ENCODE measurements around the gene MATR3.

The MATR3 gene

DNA sequence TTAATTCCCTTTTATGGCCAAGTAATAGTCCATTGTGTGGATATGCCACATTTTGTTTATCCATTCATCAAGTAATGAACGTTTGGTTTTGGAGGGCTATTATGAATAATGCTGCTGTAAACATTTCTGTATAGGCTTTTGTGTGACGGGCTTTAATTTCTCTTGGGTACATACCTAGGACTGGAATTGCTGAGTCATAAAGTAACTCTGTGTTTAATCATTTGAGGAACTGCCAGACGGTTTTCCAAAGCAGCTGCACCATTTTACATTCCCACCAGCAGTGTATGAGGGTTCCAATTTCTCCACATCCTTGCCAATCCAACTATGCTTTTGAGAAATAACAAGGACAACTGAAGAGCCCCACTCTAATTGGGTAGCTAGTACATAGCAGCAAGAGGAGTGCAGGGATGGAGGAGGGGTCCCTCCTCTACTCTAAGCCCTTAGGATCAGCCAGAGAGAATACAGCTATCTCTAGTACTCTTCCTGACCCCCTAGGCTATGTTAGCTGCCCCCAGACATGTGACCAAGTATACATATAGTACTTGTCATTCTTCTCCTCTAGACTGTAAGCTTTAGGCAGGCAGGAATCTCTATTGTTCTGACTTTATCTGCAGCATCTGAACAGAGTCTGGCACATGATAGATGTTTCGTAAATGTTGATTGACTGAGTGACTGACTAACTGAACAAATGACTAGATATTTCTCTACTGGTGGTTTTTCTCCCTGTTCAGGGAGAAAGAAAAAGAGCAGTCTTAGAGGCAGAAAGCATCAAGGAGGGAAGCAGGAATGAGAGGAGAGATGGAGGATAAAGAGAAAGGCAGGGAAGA, 22.1 kb upstream of the MATR3 start:
- no peak for DNase-seq (ENCODE audit: low read depth in 2 of 2)

DNA sequence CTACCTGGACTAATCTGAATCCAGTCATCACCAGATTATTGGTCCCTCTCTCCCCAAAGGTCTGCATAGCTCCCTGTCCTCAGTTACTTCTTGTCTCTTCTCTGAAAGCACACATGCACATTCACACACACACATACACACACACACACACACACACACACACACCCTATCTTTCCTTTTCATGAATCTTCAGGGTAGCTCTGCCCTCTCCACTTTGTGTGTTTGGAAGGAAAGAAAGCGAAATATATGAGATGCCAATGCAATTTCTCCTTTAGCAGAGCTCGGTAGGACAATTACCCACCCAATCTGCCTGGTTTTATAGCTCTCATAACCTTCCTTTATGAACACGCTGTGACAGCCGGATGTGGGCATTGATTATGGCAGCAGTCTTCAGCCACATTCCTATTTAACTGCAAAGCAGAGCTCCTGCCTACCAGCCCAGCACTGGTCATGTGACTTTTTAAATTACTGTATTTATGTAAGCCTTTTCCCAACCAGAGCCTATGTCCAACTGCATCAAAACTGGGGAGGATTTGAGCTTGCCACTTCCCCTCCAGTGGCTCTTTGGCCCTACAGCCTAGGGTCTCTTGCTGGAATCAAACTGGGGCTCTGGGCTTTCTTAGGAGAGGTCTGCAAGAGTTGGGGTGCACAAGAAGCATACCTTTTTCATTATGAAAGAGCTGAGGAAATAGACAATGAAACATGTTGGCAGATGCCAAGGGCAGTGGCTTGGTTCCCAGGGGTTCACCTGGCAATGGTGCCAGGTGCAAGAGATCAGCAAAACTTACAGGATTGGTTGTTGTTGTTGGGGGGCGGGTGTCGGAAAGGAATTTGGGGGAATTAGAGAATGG, 20.8 kb upstream of the MATR3 start:
- DNase-seq (ENCODE audit: low read depth in 2 of 2), result no peak

DNA sequence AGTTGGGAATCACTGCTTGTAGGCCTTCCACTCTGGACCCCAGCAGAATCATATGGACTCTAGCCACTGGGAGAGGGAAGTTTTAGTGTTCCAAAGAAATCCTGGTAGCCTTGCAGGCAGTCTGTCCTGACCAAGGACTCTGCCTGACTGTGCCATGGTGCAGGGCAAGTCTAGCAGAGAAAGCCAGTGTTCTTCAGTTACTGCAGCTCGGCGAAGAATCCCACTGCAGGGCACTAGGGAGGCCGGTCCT, 20.3 kb upstream of the MATR3 start:
- DNase-seq (ENCODE audit: low read depth in 2 of 2), result no peak

DNA sequence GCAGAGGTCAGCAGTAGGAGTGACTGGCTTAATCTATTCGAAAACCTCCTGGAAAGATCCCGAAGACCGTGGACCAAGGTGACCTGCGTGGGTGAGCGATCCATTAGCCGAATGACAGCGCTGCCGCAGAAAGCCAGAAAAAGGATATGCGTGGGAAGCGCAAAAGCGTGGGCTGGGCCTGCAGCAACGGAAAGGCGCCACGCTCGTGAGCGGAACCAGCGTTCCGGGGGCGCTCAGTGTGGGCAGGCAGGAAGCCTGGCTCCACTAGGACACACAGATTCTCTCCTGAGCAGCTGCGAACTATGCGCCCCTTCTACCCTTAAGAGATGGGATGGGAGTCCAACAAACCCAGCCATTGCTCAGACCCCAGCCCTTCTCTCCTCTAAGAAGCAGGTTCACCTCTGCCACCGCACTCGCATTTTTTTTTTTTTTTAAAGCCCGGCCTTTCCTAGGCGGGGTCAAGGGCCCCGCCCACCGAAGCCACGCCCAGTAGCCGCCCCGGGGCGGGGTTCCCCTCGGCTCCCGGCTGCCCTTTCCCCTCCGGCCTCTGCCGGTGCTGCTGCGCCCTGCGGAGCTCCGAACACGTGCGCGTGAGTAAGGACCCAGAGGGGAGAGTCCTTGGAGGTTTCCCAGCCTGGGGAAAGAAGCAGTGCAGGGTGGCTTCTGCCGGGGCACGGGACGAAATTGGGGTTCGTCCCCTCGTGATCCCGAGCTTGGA, 19.8 kb upstream of the MATR3 start:
- peak; percentile 84 to 86 for DNase-seq (ENCODE audit: low read depth in 2 of 2)

DNA sequence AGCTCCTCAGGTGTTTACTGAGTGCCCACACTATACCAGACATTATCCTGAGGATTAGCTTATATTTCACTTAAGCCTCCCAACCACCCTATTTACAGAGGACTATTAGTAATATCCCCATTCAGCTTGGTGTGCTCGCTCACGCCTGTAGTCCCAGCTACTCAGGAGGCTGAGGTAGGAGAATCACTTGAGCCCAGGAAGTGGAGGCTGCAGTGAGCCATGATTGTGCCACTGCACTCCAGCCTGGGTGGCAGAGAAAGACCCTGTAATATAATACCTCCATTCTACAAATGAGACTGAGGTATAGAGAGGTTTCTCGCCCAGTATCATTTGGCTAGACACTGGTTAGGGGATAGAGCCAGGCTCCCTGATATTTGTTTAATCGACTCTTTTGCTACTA, 18.0 kb upstream of the MATR3 start:
- no peak for DNase-seq (ENCODE audit: low read depth in 2 of 2)

DNA sequence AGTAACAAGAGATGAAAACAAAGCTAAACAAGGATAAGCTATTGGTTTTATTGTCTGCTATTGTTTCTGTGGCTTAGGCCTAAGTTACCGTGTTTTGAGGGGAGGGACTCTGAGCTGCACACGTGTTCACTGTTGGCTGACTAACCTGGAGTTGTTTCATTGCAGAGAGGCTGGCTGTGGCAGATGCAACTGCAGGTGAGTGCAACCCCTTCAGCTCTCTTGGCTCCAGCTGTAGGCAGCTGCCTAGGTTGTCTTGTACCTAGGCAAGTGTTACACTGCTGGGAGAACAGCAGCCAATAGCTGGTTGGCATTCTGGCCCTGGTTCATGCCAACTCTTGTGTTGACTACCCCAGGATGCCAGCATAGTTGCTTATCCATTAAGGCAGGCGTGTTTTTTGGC, 17.6 kb upstream of the MATR3 start:
- DNase-seq (ENCODE audit: low read depth in 2 of 2), result no peak

DNA sequence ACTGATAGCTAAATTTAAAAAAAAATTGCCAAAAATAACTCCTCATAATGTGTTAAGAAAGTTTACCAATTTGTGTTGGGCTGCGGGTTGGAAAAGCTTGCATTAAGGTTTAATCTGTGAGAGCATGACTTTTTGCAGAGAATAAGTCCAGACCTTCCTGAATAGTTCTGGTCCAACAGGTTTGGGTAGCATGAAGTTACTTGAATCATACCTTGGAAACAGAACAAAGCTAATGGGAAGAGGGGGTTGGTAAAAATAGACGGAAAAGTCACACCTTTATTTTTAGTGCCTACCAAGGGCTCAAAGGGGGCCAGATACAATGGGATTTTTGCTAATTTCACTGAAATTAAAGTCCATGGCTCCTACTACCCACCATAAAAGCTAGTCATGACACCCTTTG, 17.1 kb upstream of the MATR3 start:
- DNase-seq (ENCODE audit: low read depth in 2 of 2), result no peak

DNA sequence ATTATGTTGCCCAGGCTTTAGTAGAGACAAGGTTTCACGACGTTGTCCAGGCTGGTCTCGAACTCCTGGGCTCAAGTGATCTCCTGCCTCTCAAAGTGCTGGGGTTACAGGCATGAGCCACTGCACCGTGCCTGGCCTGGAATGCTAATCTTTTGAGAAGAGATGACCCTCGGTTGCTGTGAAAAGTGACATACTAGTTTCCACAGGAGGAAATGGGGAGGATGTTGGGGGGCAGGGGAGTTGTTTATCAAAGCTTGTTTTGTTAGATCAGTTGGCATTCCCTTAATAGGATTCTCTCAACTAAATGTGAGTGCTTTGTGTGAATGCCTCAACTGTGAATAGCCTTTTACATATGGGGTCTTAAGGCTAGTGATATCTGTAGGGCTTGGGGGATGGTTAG, 16.4 kb upstream of the MATR3 start:
- no peak for DNase-seq (ENCODE audit: low read depth in 2 of 2)

DNA sequence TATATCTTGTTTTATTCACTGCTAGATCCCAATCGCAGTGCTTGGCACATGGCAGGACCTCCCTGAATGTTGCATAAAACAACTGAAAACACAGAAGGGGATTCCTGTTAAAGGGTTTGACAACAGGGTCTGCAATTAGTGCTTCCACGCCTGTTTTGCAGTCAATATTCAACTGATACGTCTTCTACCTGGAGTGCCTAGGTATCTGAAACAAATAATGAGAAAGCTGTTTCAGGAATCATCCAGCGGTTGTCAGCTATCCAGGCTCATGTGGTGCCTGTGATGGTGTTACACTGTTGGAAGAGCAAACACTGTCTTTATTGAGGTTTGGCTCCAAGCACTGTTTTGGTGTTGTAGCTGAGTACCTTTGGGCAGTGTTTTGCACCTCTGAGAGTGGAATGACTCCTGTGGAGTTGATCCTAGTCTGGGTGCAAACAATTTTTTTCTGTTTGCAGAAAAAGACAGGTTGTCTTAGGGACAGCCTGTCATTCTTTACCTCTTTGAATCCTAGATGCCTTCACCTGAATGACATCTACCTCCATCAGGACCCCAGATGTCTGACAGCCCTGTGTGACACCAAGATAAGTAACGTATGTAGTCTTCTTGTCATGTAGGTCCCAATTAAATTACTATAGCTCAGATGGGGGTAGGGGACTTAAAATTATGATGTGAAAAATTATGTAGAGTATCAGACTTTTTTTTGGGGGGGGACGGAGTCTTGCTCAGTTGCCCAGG, 14.8 kb upstream of the MATR3 start:
- DNase-seq (ENCODE audit: low read depth in 2 of 2), result no peak

DNA sequence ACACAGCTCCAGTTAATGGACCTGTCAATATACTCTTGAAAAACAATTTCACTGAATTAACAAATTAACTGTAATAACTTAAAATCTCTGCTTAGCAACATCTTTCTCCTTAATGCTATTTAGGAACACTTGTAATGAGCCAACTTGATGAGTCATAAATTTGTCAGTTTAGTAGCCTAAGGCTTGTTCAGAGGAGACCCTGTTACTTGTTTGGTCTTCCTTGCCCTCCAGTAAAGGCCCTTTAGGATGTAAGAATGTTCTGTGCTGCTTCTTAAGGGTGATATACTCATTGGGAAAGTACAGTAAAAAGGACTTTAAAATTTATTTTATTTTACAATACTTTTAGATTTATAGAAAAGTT, 11.4 kb upstream of the MATR3 start:
- no peak for DNase-seq (ENCODE audit: low read depth in 2 of 2)

DNA sequence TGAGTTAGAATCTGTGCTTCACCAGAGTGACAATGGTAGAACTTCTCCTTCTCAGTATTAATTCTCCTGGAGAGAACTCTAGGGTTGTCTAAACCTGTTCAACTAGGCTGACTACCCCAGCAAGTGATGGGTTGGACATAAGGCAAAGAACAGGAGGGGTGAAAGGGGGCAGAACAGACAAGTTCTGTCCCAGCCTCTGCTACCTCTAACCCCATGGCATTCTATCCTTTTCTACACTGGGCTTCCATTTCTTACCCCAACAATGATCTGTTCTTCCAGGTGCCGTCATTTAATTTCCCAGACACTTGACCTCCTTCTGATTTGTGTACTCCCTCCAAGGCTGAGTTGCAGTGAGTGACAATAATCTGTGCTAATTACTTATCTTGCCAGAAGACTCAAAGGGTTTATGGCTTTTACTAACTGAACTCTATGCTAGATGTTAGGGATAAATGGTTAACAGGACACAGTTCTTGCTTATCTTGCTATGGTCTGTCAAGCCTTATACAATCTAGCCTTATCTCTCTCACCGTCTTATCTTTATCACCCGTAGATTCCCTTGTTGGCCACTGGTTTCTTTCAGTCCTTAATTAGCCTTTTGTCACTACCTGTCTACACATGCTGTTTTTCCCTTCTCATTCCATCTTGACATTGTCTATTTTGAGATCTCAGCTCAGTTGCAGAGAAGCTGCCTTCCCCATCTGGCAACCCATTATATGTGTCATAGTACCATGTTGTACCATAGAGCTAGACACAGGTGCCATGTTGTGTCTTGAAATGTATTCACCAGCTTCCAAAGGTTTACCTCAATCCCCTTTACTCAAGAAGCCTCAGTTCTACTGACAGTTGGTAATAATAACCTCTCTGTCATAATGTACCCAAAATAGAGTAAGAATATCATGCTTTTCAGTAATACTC, 10.0 kb upstream of the MATR3 start:
- no peak for DNase-seq (ENCODE audit: low read depth in 2 of 2)

DNA sequence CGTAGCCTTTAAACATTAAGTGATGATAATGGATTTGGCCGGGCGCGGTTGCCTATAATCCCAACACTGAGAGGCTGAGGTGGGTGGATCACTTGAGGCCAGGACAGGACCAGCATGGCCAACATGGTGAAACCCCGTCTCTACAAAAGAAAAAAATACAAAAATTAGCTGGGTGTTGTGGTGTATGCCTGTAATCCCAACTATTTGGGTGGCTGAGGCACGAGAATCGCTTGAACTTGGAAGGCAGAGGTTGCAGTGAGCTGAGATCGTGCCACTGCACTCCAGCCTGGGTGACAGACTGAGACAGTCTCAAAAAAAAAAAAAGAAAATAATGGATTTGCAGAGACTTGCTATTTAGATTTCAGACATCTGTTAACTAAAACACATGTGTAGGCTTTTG, 9.2 kb upstream of the MATR3 start:
- no peak for DNase-seq (ENCODE audit: low read depth in 2 of 2)

DNA sequence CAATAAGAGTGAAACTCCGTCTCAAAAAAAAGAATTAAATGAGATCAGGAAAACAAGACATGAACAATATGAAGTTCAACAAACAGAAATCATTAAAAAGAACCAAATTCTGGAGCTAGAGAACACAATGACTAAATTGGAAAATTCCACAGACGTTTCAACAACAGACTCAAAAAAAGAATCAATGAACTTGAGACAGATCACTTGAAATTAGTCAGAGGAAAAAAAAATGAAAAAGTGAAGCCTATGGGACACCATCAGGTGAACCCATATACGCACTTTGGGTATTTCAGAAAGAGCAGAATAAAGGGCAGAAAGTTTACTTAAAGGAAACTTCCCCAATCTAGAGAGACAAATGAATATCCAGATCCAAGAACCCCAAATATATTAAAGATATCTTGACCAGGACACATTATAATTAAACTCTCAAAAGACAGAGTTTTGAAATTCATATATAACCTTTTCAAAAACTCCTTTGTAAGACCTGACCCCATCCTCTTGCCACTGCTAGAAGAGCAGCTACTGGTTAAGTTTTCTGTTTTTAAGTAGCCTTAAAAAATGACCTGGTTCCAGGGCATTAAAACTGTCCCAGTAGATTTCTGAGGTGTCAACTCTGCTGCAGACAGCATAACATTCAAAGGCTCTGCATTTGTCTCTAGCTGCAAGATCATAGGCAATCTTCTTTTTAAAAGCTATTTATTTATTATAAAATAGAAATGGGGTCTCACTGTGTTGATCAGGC, 7.7 kb upstream of the MATR3 start:
- DNase-seq (ENCODE audit: low read depth in 2 of 2), result no peak

DNA sequence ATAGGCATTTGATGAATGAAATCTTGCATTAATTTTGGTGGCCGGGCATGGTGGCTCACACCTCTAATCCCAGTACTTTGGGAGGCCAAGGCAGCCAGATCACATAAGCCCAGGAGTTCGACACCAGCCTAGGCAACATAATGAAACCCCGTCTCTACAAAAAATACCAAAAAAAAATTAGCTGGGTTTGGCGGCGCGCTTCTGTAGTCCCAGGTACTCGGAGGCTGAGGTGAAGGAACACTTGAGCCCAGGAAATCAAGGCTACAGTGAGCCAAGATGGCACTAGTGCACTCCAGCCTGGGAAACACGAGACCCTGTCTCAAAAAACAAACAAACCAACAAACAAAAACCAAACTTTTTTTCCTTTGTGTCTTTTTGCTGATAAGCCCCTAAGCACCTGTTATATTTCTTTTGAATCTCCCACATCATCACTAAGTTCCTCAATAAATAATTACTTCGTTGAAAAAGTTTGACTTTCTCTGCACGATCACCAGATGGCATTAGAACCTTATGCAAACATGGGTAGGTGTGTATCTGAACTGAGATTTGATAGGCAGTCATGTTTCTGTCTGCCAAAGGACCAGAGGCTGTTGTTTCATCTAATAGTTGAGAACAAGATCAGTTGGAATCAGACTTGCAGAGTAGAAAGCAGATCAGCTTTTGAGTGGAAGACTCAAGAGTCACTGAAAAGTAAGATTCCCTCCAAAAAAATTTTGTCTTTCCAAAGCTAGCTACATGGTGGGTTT, 5.5 kb upstream of the MATR3 start:
- no peak for DNase-seq (ENCODE audit: low read depth in 2 of 2)

DNA sequence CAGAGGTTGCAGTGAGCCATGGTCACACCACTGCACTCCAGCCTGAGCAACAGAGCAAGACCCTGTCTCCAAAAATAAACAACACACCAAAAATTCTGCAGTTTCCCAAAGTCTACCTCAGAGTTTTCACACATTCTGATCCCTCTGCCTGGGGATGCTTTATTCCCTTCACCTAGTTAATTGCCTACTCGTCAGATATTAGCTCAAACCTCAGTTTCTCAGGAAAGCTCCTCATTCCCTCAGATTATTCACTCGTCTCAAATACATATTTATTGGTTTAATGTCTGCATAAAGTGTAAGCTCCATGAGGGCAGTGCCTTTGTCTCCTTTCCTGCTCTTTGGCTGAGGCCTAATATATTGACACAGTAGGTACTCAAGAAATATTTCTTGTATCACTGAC, 2.5 kb upstream of the MATR3 start:
- DNase-seq (ENCODE audit: low read depth in 2 of 2), result no peak

DNA sequence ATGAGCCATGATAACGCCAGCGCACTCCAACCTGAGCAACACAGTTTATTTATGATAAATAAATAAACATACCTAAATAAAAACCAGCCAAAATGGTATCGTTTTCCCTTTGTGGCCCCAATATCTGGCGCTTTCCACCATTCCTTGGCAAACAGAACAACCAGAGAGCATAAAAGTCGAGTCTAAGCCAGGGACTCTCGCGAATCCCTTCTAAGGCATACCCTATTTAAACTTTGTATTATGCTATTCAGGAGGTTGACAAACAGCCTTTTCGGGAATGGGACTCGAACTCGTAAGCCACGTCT, 386 bp upstream of the MATR3 start:
- no peak for DNase-seq (ENCODE audit: low read depth in 2 of 2)

DNA sequence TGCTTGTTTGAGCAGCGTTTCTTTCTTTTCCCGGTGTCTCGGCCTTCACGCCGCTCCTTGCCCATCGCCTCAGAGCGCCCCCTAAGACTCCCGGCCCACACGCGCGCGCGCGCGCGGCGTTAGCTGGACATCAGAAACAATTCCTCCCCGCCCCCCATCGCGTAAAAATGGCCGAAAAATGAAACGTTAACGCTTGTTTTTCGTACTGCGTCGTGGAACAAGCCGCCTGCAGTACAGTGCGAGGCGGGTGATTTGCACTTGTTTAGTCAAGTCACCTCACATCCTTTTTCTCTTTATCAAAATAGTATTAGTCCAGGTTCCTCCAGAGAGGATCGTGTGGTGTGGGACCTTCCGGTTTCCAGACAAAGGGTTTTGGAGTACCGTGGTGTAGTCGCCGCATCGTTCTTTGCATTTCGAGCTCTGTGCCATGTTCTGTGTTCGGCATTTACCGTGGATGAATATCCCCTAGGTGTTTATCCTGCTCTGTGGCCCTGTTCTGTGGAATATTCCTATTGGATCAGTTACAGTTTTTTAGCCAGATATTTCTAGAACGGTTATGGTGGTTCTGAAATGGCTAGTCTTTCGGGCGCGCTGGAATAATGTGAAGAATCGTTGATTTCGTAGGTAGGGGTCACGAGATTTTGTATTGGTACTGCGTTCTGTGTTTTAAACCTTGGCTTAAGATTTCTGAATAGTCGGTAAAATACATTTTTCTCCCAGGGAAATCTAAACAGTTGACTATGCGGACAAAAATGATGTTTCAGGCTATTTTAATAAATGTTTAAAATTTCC, 1.0 kb downstream of the MATR3 start:
- DNase-seq (ENCODE audit: low read depth in 2 of 2), result peak in 1 of 2 donors; percentile 43

DNA sequence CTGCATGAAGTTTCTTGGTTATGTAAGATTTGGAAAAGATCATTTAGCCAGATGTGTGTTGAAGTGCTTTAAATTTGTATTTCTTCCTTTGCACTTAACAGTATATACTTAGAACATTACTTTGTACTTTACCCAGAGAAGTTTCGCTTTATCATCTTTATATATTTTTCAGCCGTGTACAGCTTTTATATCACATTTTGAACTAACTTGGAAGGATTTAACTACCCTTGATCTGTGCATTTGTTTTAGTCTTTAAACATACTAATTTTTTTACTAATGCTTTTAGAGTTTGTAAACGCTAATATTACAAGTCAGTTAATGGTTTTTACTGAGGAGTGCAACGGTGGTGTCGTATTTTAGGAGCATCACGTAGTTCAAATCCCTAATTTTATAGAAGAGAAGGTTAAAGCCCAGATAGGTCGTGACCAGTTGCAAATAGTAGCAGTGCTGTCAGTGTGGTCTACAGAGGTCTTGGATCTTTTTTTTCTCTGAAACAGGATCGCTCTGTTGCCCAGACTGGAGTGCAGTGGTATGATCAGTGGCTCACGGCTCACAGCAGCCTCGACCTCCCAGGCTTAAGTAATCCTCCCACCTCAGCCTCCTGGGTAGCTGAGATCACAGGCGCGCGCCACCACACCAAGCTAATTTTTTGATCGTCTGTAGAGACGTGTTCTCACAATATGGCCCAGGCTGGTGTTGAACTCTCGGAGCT, 2.0 kb downstream of the MATR3 start:
- DNase-seq (ENCODE audit: low read depth in 2 of 2), result no peak
